SJSA1 (cell line): ENCODE data around the gene HLF. TPM values are rescaled to one million over a fixed set of nuclear protein-coding genes. Genes with fewer than 3 reads are reported as not detected.

Experiments used
- DNase-seq, 2 experiments: peaks; one replicate each; pipeline ENCODE4 v3.0.0-alpha.2; 2015 to 2020; ENCODE audit warnings: low spot score in 2 of 2, low read depth in 1 of 2
- H3K27ac ChIP-seq: fragments of 250-450 bp; sonication (Bioruptor Pico); 2 replicates; pipeline ENCODE4 v1.5.1; 2020; ENCODE audit warnings: mild to moderate bottlenecking, moderate library complexity
- H3K27me3 ChIP-seq: fragments of 250-450 bp; sonication (Bioruptor Pico); replicated peaks from 2 replicates; pipeline ENCODE4 v1.5.1; 2020; ENCODE audit warnings: mild to moderate bottlenecking, moderate library complexity
- H3K36me3 ChIP-seq: fragments of 250-450 bp; sonication (Bioruptor Pico); 2 replicates; pipeline ENCODE4 v1.5.1; 2020; ENCODE audit warnings: mild to moderate bottlenecking
- H3K4me1 ChIP-seq: fragments of 250-450 bp; sonication (Bioruptor Pico); replicated peaks from 2 replicates; pipeline ENCODE4 v1.6.1; 2021; ENCODE audit warnings: mild to moderate bottlenecking
- H3K4me3 ChIP-seq: fragments of 250-450 bp; sonication (Bioruptor Pico); 2 replicates; pipeline ENCODE4 v1.5.1; 2020; ENCODE audit warnings: mild to moderate bottlenecking
- H3K9me3 ChIP-seq: fragments of 250-450 bp; sonication (Bioruptor Pico); replicated peaks from 2 replicates; pipeline ENCODE4 v1.5.1; 2020; ENCODE audit warnings: mild to moderate bottlenecking
- total RNA-seq: library from RNA; depleted of rRNA; stranded (reverse); fragments of >200 nt; shearing (Covaris generic); gene quantifications from 2 replicates; pipeline ENCODE4 v1.2.3, GENCODE V29; 2014

Gene HLF
- total RNA-seq, 1 experiment from 2014 or later = 0.08 TPM

DNA sequence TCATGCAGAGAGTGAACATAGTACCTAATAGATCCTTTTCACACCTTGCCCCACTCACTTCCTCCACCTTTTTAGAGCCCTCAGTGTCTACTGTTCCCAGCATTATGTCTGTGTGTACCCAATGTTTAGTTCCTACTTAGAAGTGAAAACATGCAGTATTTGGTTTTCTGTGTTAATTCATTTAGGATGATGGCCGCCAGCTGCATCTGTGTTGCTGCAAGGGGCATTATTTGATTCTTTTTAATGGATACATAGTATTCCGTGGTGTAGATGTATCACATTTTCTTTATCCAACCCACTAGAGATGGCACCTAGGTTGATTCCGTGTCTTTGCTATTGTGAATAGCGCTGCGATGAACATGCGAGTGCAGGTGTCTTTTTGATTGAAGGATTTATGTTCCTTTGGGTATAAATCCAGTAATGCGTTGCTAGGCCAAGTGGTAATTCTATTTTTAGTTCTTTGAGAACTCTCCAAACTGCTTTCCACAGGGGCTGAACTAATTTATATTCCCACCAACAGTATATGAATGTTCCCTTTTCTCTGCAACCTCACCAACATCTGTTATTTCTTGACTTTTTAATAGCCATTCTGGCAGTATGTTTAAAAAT lies 47.1 kb downstream of the HLF start:
- no peak overlapping the region for H3K4me3 ChIP-seq
- H3K9me3 ChIP-seq = no peaks in the 10 kb centered on the region
- H3K36me3 ChIP-seq = no peaks in the 10 kb centered on the region
- no peak for DNase-seq
- H3K27me3 ChIP-seq = peaks cover 2% of the 10 kb centered on the region; the same call in 1 of the 2 replicates
- no peak overlapping the region for H3K27ac ChIP-seq
- H3K4me1 ChIP-seq = no peaks in the 10 kb centered on the region

DNA sequence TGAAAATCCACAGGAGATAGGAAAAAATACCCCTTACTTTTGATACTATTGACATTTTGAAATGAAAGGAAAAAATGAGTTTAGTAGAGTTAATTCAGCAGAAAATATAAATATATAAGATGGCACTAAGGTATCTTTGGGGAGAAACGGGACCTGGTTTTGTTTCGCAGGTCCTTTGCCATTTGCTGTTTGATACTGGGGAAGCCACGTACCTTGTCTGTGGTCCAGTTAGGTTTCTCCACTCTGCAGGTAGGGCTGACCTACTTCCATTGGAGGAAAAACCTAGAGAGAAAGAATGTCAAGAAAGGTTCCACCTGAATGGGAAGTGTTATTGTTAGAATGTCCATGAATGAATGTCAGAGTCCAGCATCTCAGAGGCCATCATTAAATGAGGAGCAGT lies 48.1 kb downstream of the HLF start:
- Histone ChIP-seq H3K27me3 (peaks cover 2% of the 10 kb centered on the region; the same call in 1 of the 2 replicates), H3K9me3 (no peaks in the 10 kb centered on the region), H3K4me3 (no peak overlapping the region), H3K4me1 (no peaks in the 10 kb centered on the region), H3K27ac (no peak overlapping the region), H3K36me3 (no peaks in the 10 kb centered on the region)
- DNase-seq = no peak

DNA sequence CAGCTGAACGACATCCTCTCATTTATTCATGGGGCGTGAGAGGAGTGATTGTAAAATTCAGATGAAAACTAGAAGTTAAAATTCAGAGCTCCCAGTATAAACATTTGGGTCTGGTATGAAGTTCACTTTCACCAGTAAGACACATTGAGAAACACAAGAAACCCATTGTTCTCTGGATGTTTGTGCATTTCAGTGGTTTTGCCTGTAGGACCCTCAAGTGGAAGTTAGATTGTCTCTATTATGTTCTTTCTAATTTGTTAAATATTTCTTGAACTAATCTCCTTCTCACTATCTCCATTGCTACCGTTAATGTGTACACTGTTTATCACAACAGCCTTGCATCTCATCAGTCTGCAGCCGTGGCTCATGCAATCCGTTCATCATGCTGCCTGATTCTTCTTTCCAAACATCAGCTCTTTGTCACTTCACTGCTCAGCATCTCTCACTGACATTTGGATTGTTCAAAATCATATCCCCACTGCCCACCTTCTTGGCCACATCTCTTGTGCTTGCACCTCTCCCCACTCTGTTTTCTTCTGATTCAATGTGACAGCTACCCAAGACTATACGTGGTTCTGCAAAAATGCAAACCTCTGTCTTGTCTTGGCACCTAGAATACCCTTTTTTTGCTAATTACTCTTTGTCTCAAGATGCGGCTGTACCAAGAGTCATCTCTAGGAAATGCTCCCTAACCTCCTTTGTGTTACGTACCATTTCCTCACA lies 49.5 kb downstream of the HLF start:
- DNase-seq = no peak
- H3K9me3 ChIP-seq = no peaks in the 10 kb centered on the region
- no peaks in the 10 kb centered on the region for H3K4me1 ChIP-seq
- no peaks in the 10 kb centered on the region for H3K36me3 ChIP-seq
- no peak overlapping the region for H3K4me3 ChIP-seq
- no peak overlapping the region for H3K27ac ChIP-seq
- peaks cover 2% of the 10 kb centered on the region; the same call in 1 of the 2 replicates for H3K27me3 ChIP-seq

DNA sequence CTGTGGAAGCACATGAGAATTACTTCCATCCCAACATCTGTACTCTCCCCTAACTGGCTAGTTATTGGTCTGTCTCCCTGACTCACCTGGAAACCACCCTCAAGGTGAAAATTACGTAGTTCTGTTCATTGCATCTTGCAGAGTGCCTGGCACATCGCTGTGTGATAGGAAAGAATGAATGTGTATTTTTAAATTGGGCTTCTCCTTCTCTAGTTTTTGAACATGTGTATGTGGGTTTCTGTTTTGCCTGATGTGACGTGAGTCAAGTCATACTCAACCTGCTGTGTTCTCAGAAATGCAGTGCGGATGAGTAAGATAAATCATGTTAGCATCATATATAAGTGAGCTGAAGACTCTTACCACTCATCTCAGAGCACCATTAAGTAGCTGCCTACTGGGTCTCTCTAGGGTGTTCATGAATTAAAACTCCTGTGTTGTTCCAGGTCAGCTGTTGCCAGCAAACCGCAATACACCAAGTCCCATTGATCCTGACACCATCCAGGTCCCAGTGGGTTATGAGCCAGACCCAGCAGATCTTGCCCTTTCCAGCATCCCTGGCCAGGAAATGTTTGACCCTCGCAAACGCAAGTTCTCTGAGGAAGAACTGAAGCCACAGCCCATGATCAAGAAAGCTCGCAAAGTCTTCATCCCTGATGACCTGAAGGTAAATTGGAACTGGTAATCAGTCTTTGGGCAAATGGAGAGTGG lies 50.2 kb downstream of the HLF start:
- H3K27ac ChIP-seq = no peak overlapping the region

DNA sequence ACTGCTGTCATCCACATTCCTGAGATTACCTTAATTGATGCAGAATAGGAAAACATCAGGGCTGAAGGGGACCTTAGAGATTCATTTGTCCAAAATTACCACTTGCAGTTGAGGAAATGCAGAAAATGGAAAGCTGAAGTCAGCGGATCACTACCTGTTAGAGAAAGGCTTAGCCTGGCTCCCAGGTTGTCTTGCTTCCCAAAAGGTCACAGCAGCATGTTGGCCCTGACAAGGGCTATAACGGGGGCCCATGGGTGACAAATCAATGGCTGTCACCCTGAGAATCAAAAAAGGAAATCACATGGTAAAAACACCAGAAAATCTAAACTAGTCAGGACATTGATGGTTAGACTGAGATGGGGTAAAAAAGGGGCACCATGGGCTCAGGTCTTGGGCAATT lies 51.7 kb downstream of the HLF start:
- Histone ChIP-seq H3K27me3 (no peaks in the 10 kb centered on the region; the same call in 1 of the 2 replicates), H3K9me3 (no peaks in the 10 kb centered on the region), H3K4me1 (no peaks in the 10 kb centered on the region), H3K4me3 (no peak overlapping the region), H3K27ac (no peak overlapping the region), H3K36me3 (no peaks in the 10 kb centered on the region)
- DNase-seq = no peak

More for the DNA sequence above, 50.2 kb downstream of the HLF start:
- H3K9me3 ChIP-seq = no peaks in the 10 kb centered on the region
- peaks cover 2% of the 10 kb centered on the region; the same call in 1 of the 2 replicates for H3K27me3 ChIP-seq
- H3K4me3 ChIP-seq = no peak overlapping the region
- H3K36me3 ChIP-seq = no peaks in the 10 kb centered on the region
- no peak for DNase-seq
- no peaks in the 10 kb centered on the region for H3K4me1 ChIP-seq

DNA sequence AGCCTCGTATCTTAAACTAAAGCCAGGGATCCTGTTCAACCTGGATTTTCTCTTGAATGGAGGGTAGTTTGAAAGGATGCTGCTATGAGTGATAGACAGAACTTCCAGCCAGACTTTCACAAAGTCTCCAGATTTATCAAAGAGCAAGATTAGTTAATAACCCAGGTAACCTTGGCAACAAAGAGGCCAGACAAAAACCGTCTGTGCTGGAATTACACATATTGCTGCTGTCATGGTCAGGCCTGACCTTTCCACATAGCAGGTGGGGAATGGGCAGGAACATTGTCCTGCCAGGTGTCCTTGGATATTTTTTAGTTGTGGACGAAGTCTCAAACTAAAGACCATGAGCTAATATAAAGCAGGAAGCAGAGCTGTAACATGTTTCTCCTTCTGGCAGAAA lies 52.5 kb downstream of the HLF start:
- DNase-seq = no peak
- Histone ChIP-seq H3K4me3 (no peak overlapping the region), H3K27ac (no peak overlapping the region), H3K36me3 (no peaks in the 10 kb centered on the region), H3K4me1 (no peaks in the 10 kb centered on the region), H3K9me3 (no peaks in the 10 kb centered on the region), H3K27me3 (no peaks in the 10 kb centered on the region)

DNA sequence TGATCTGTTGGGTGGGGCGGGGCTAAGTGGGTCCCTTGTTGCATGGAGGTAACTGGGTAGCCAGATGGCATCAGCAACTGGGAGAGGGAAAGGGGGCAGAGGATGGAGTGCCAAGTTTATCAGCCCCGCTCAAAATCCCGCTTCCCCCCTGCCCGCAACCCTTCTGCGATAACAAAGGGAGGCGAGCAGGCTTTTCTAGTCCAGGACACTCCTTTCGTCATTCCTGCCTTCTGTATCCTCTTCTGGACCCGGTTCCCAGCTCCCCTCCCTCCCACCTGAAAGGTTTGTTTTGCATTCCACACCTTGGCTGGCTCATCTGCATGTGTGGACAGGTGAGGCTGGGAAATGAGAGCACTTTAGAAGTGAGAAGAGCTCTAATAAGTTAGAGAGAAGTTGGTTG lies 53.3 kb downstream of the HLF start:
- no peak overlapping the region for H3K27ac ChIP-seq
- no peak for DNase-seq

DNA sequence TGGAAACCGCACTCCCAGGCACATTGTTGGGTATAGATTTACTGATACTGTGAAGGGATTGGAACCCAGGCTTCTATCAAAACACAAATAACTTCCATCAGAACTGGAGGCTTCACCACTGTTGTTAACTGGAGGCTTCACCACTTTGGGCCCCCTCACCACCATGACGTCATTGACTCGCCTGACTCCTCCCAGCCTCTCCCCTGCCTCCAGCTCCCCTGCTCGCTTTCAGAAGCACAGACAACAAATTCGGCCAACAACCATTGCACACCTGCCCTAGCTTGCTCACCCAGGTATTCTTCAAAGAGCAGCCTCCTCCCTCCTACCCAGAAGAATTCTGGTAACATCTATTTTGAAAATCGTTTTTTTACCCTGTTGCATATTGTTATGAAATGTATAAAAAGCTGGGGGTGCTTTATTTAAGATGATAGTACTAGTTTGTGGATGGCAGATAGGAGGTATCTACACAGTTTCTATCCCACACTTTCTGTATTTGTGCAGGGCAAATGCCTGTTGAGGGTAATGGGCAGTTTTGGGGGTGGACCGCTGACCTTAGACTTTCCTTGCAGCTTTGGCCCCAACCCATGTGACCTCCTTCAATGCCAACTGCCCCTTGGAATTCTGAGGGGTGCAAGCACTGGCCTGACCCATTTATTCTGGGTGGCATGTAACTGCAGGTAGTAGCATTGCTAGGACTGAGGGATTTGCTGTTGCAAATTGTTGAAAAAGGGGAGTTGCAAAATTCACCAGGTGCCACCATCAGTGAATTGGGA lies 54.1 kb downstream of the HLF start:
- Histone ChIP-seq H3K9me3 (no peaks in the 10 kb centered on the region), H3K27me3 (no peaks in the 10 kb centered on the region)
- no peak for DNase-seq

More for the DNA sequence above, 53.3 kb downstream of the HLF start:
- no peaks in the 10 kb centered on the region for H3K4me1 ChIP-seq
- H3K9me3 ChIP-seq = no peaks in the 10 kb centered on the region
- H3K36me3 ChIP-seq = no peaks in the 10 kb centered on the region
- no peaks in the 10 kb centered on the region for H3K27me3 ChIP-seq
- no peak overlapping the region for H3K4me3 ChIP-seq

DNA sequence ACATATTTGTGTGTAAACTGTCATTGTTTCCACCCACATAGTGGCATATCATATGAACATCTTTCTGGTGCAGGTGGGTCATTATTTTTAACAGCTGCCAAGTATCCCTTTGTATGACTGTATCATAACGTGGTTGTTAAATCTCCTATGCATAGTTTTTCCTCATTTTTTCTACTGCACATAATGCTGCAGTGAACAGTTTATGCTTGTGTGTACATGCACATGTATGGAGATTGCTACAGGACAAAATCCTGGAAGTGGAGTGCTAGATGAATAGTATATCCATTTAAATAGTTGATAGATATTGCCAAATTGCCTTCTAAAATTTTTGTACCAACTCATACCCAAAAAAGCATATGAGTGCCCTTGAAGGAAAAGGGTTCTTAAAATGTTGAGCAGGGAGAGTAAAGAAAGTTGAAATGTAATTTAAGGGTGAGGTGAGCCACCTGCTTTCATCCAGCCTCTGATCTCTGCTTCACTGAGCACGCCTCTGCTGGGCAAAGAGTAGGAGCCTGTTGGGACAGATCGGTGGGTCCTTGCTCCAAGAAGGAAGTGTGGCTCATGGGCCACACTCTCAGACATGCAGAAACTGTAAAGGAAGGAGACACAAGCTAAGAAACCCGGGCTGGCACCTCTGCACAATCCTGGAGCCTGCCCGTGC lies 55.3 kb downstream of the HLF start:
- Histone ChIP-seq H3K4me3 (no peak overlapping the region), H3K9me3 (no peaks in the 10 kb centered on the region), H3K27ac (no peak overlapping the region), H3K36me3 (no peaks in the 10 kb centered on the region), H3K27me3 (no peaks in the 10 kb centered on the region), H3K4me1 (no peaks in the 10 kb centered on the region)
- DNase-seq = no peak

More for the DNA sequence above, 54.1 kb downstream of the HLF start:
- no peaks in the 10 kb centered on the region for H3K4me1 ChIP-seq
- no peak overlapping the region for H3K4me3 ChIP-seq
- no peaks in the 10 kb centered on the region for H3K36me3 ChIP-seq
- no peak overlapping the region for H3K27ac ChIP-seq

DNA sequence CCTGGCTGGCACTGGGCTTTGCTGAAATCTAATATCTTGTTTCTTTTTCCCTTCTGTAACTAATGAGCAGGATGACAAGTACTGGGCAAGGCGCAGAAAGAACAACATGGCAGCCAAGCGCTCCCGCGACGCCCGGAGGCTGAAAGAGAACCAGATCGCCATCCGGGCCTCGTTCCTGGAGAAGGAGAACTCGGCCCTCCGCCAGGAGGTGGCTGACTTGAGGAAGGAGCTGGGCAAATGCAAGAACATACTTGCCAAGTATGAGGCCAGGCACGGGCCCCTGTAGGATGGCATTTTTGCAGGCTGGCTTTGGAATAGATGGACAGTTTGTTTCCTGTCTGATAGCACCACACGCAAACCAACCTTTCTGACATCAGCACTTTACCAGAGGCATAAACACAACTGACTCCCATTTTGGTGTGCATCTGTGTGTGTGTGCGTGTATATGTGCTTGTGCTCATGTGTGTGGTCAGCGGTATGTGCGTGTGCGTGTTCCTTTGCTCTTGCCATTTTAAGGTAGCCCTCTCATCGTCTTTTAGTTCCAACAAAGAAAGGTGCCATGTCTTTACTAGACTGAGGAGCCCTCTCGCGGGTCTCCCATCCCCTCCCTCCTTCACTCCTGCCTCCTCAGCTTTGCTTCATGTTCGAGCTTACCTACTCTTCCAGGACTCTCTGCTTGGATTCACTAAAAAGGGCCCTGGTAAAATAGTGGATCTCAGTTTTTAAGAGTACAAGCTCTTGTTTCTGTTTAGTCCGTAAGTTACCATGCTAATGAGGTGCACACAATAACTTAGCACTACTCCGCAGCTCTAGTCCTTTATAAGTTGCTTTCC lies 56.0 kb downstream of the HLF start:
- no peak overlapping the region for H3K4me3 ChIP-seq
- H3K27ac ChIP-seq = no peak overlapping the region
- no peak for DNase-seq
- no peaks in the 10 kb centered on the region for H3K4me1 ChIP-seq
- no peaks in the 10 kb centered on the region for H3K27me3 ChIP-seq
- no peaks in the 10 kb centered on the region for H3K9me3 ChIP-seq
- H3K36me3 ChIP-seq = no peaks in the 10 kb centered on the region

DNA sequence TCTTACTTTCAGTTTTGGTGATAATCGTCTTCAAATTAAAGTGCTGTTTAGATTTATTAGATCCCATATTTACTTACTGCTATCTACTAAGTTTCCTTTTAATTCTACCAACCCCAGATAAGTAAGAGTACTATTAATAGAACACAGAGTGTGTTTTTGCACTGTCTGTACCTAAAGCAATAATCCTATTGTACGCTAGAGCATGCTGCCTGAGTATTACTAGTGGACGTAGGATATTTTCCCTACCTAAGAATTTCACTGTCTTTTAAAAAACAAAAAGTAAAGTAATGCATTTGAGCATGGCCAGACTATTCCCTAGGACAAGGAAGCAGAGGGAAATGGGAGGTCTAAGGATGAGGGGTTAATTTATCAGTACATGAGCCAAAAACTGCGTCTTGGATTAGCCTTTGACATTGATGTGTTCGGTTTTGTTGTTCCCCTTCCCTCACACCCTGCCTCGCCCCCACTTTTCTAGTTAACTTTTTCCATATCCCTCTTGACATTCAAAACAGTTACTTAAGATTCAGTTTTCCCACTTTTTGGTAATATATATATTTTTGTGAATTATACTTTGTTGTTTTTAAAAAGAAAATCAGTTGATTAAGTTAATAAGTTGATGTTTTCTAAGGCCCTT lies 56.8 kb downstream of the HLF start:
- H3K4me1 ChIP-seq = no peaks in the 10 kb centered on the region
- no peak overlapping the region for H3K27ac ChIP-seq
- H3K4me3 ChIP-seq = no peak overlapping the region
- no peaks in the 10 kb centered on the region for H3K9me3 ChIP-seq
- no peaks in the 10 kb centered on the region for H3K36me3 ChIP-seq
- H3K27me3 ChIP-seq = no peaks in the 10 kb centered on the region
- no peak for DNase-seq

DNA sequence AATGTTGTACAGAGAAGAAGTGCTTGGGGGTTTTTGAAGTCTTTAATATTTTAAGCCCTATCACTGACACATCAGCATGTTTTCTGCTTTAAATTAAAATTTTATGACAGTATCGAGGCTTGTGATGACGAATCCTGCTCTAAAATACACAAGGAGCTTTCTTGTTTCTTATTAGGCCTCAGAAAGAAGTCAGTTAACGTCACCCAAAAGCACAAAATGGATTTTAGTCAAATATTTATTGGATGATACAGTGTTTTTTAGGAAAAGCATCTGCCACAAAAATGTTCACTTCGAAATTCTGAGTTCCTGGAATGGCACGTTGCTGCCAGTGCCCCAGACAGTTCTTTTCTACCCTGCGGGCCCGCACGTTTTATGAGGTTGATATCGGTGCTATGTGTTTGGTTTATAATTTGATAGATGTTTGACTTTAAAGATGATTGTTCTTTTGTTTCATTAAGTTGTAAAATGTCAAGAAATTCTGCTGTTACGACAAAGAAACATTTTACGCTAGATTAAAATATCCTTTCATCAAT lies 57.8 kb downstream of the HLF start:
- Histone ChIP-seq H3K4me1 (no peaks in the 10 kb centered on the region), H3K27ac (no peak overlapping the region), H3K36me3 (no peaks in the 10 kb centered on the region), H3K9me3 (no peaks in the 10 kb centered on the region), H3K4me3 (no peak overlapping the region), H3K27me3 (no peaks in the 10 kb centered on the region)
- DNase-seq = no peak
